SW 1271 (cell line): ENCODE data around the gene EFHB.
A peak's percentile ranks its signal among the peaks of the same experiment; 100 is the strongest.
"Not testable (repeated sequence)": the region's sequence is repeated elsewhere in the genome, so short reads cannot be mapped to it uniquely, and the experiment has no call there.

Experiments used
- DNase-seq, 2 experiments: peaks; one replicate each; lab custom pipeline; 2025; lab: John Stamatoyannopoulos, UW

The EFHB gene

GRCh38 chr3:19931767-19932188, 2.2 kb downstream of the EFHB start:
- no peak for DNase-seq

GRCh38 chr3:19931180-19931692, 2.8 kb downstream of the EFHB start:
- DNase-seq, result no peak

DNA sequence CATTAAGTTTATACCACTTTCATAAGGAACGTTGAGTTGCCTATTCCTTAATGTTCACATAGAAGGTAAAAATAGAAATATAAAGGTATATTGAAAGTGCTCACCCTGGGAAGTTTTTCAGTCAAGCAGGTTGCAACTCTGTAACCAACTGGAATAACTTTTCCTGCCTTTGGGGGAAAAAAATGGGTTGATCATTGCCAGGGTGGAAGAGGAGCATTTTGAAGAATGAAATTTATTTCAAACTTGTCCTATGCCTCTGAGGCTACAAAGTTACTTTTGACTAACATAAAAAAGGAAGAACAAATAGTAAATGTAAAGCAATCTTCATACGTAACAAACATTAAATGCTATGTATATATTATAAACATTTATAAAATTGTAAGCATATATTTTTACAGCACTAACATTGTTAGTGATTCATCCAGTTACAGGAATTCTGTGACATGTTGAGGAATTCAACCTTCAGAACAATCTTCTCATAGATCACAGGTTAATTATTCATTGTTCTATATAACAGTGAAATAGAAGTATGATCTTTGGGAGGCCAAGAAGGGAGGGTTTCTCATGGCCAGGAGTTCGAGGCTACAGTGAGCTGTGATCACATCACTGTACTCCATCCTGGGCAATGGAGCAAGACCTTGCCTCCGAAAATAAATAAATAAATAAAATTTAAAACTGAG, 13.5 kb downstream of the EFHB start:
- no peak for DNase-seq

DNA sequence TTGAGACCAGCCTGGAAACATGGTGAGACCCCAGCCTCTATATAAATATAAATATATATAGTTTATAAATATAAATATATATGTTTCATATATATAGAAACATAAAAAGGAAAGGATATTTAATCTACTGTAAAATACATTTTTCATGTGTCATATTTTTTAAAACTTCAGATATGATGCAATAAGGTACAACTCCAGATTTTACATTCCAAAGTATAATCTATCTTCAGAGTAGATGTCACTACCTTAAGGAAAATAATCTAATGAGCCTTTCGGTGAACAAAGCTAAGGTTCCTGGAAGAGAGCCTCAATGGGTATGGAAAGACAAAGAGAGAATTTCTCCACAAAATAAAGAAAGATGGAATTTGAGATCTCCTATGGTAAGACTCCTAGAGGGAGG, 16.9 kb downstream of the EFHB start:
- DNase-seq, result no peak

DNA sequence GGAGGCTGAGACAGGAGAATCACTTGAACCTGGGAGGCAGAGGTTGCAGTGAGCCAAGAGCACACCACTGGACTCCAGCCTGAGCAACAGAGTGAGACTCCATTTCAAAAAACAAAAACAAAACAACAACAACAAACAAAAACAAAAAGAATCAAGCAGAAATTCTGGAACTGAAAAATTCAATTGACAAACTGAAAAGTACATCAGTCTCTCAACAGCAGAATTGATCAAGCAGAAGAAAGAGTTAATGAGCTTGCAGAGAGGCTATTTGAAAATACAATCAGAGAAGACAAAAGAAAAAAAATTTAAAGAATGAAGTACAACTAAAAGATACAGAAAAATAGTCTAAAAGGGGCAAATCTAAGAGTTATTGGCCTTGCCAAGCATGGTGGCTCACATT, 22.6 kb downstream of the EFHB start:
- DNase-seq, result no peak

DNA sequence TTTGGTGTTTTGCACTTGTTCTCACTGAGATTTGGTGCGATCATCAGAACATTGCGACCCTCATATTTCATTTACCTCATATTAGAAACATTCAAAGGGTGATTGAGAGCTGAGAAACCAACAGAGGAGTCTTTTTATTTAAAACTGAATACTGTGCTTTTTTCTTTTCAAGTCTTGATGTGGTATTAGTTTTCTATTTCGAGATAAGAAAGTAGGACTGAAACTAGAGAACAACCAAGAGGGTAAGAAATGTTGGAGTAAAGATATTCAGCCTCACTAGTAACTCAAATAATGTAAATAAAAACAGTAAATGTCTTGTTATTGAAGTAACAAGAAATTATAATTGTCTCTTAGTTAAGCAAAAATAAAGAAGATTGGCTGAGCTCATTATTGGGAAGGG, 26.5 kb downstream of the EFHB start:
- no peak for DNase-seq

DNA sequence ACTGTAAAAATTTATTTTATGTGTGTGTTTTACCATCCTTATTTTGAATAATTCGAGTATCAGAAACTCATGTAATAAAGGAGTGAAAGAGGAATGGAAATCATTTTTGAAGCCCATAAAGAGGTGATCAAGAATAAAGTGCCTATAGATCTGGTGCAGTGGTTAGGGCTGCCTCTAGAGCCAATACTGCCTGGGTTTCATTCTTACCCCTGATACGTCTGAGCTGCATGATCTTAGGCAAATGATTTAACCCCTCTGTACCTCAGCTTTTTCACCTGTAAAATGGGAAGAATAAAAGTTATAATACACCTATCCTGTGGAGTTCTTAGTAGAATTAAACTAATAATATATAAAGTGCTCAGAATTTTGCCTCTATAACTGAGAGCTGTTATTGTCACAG, 30.4 kb downstream of the EFHB start:
- DNase-seq, result no peak

GRCh38 chr3:19901918-19902317, 32.1 kb downstream of the EFHB start:
- DNase-seq, result no peak

GRCh38 chr3:19901337-19901736, 32.7 kb downstream of the EFHB start:
- DNase-seq, result peak in 1 of 2 experiments; percentile 33

- DNase-seq, result not testable (repeated sequence)
These were observed 34.2 kb downstream of the EFHB start for GRCh38 chr3:19899833-19900232.

DNA sequence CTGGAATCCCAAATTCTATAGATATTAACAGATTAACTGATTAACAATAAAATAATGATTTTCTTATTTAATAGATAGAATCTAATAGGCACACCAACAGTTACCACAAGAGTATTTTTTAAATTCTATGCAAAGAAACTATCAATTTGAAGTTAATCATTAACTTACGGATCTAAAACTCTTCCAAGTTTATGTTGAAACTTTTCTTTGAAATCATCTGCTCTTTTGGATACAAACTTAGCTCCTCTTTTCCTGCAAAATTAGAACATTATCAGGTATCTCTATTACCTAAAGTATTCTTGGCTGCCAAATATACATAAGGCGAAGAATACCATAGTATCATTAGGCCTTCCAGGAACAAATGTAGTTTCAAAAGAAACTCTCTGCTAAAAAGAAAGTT, 34.8 kb downstream of the EFHB start:
- DNase-seq, result no peak

DNA sequence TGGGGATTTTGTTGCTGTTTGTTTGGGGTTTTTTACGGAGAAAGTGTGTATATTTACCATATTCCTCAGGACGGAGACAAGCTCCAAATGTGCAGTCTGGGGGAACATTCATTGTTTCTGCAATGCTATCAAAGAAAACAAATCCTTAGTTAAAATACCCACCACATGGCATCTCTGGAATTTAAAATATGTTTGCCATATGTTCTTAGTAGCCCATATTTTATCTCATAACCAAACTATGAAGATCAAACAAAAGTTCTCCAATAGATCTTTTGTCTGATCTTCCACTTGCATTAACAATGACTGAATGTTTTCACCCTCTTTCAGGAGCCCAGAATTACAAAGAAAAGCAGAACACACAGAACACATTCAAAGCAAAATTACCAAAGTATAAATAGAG, 35.3 kb downstream of the EFHB start:
- peak in 1 of 2 experiments; percentile 10 for DNase-seq

DNA sequence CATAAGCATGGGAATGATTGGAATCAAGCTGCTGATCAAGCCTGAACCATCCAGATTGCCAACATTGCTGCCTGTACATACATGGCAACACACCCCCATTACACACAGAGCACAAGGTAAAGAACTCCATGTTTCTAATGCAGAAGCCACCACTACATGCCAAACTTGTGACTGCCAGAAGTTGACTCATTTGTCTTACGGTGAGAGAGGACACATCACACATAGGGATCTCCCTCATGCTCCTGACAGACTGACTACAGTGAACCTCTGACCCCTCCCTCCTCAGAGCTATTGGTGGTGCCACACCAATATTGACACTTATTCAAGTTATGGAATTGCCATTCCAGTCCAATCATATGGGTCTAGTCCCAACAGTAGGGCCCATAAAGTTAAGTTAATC, 42.3 kb downstream of the EFHB start:
- peak in 1 of 2 experiments; percentile 5 for DNase-seq

- peak in 1 of 2 experiments; percentile 30 for DNase-seq
These were observed 45.4 kb downstream of the EFHB start for GRCh38 chr3:19888428-19889152.

DNA sequence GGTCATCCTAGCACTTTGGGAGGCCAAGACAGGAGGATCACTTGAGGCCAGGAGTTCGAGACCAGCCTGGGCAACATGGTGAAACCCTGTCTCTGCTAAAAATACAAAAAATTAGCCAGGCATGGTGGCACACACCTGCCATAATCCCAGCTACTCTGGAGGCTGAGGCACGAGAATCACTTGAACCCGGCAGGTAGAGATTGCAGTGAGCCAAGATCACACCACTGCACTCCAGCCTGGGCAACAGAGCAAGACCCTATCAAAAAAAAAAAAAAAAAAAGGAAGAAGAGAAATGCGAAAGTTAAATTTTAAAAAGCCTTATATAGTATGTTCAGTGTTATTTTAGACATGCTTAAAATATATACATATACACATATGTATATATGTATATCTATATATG, 46.9 kb downstream of the EFHB start:
- not testable (repeated sequence) for DNase-seq

DNA sequence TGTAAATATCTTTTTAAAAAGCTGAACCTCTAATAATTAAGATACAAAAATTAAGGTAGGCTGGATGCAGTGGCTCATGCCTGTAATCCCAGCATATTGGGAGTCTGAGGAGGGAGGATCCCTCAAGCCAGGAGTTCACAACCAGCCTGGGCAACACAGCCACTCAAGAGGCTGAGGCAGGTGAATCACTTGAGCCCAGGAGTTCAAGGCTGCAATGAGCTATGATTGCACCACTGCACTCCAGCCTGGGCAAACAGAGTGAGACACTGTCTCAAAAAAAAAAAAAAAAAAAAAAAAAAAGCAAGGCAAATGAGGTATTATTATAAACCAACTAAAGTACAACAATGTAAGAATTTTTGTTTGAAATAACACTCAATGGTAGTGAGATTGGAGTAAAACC, 47.6 kb downstream of the EFHB start:
- DNase-seq, result no peak

DNA sequence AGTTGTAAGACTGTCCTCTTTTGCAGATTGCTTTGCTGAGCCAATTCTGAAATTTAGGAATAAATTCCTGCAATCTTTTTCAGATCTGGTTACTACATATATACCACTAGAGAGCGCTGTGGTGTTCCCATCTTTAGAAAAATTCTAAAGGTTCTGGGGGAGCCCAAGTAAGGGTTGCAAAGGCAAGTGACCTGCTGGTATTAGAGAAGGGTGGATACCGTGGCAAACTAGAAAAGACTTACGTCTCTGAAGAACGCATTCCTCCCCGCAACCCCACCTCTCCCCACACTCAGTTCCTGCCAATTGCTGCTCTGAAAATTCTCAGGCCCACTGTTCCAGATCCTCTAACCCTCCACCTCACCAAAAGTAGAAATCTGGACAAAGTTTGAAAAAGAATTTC, 48.5 kb downstream of the EFHB start:
- DNase-seq, result peak; percentile 28 to 55

GRCh38 chr3:19881852-19882251, 52.2 kb downstream of the EFHB start:
- DNase-seq, result no peak

- DNase-seq, result no peak
These were observed 53.0 kb downstream of the EFHB start for GRCh38 chr3:19881036-19881435.

GRCh38 chr3:19877656-19878055, 56.4 kb downstream of the EFHB start:
- DNase-seq, result no peak

GRCh38 chr3:19866751-19867347, 67.2 kb downstream of the EFHB start:
- DNase-seq, result peak in 1 of 2 experiments; percentile 64

- not testable (repeated sequence) for DNase-seq
These were observed 78.7 kb downstream of the EFHB start for GRCh38 chr3:19855318-19855717.

- not testable (repeated sequence) for DNase-seq
These were observed 87.4 kb downstream of the EFHB start for GRCh38 chr3:19846609-19847008.
